ENCODE data around the gene POMGNT2. TPM values are rescaled to one million over a fixed set of nuclear protein-coding genes. Genes with fewer than 3 reads are reported as not detected.

POMGNT2 gene
- total and polyA plus RNA-seq, 10 of the 15 experiments (the other 5 are each of a cell fraction or from before 2014, with no cell fraction given), result 0.02 to 1.7 (median 0.17) TPM; not detected in 1

GRCh38 chr3:43086460-43087165 lies 19.3 kb downstream of the POMGNT2 start:
- Histone ChIP-seq H4K20me1 (ENCODE audit: control insufficient read depth, insufficient read depth) (no peaks in the 10 kb centered on the region), H3K4me1 (ENCODE audit: control insufficient read depth, insufficient read depth, low read length) (no peaks in the 10 kb centered on the region), H3K9me3 (replicated peaks; ENCODE audit: control insufficient read depth, insufficient read depth, low read length) (no peaks in the 10 kb centered on the region; the same call in 2 of the 3 replicates), H3K4me2 (ENCODE audit: control insufficient read depth, insufficient read depth) (no peak overlapping the region), H3K9ac (ENCODE audit: control insufficient read depth, insufficient read depth, low read length) (no peak overlapping the region), H3K27me3 (replicated peaks in 1 of 2; ENCODE audit: control insufficient read depth in 2 of 2, insufficient read depth in 2 of 2, low read length in 1 of 2) (no peaks in the 10 kb centered on the region), H3K4me3 (no peak overlapping the region), H3K27ac (ENCODE audit: control insufficient read depth, insufficient read depth) (no peak overlapping the region), H3K79me2 (ENCODE audit: control insufficient read depth, insufficient read depth, low read length) (no peaks in the 10 kb centered on the region), H2AFZ (ENCODE audit: control insufficient read depth, low read depth, low read length) (no peak overlapping the region), H3K36me3 (ENCODE audit: control insufficient read depth in 2 of 2, insufficient read depth in 2 of 2, low read length in 1 of 2) (no peaks in the 10 kb centered on the region)
- TF ChIP-seq ZNF384 (IDR thresholded peaks at IDR 0.05; ENCODE audit: borderline replicate concordance, low read depth, low read length) (no peak), TCF7 (IDR thresholded peaks at IDR 0.05; ENCODE audit: borderline replicate concordance) (no peak), HDAC2 (IDR thresholded peaks at IDR 0.05) (no peak), MEF2A (IDR thresholded peaks at IDR 0.05; ENCODE audit: insufficient read depth, low read depth, low read length) (no peak), RAD21 (IDR thresholded peaks at IDR 0.05; ENCODE audit: insufficient read depth, low read depth, low read length) (no peak), SMAD5 (IDR thresholded peaks at IDR 0.05; ENCODE audit: low read depth) (no peak), TBL1XR1 (IDR thresholded peaks at IDR 0.05; ENCODE audit: low read depth, low read length) (no peak), ZNF217 (IDR thresholded peaks at IDR 0.05) (no peak), PML (IDR thresholded peaks at IDR 0.05; ENCODE audit: low read length) (no peak), CEBPB (IDR thresholded peaks at IDR 0.05; ENCODE audit: borderline replicate concordance in 1 of 2, low read depth in 2 of 2, low read length in 2 of 2) (no peak), ESRRA (IDR thresholded peaks at IDR 0.05; ENCODE audit: low read length) (no peak), CEBPZ (IDR thresholded peaks at IDR 0.05; ENCODE audit: low read depth, low read length) (no peak), SREBF2 (IDR thresholded peaks at IDR 0.05; ENCODE audit: low read length) (no peak), MXI1 (IDR thresholded peaks at IDR 0.05; ENCODE audit: low read depth, low read length) (no peak), CHD2 (IDR thresholded peaks at IDR 0.05; ENCODE audit: borderline replicate concordance, low read depth, low read length) (no peak), JUNB (IDR thresholded peaks at IDR 0.05) (no peak)
- TF ChIP-seq, protein P1, sequence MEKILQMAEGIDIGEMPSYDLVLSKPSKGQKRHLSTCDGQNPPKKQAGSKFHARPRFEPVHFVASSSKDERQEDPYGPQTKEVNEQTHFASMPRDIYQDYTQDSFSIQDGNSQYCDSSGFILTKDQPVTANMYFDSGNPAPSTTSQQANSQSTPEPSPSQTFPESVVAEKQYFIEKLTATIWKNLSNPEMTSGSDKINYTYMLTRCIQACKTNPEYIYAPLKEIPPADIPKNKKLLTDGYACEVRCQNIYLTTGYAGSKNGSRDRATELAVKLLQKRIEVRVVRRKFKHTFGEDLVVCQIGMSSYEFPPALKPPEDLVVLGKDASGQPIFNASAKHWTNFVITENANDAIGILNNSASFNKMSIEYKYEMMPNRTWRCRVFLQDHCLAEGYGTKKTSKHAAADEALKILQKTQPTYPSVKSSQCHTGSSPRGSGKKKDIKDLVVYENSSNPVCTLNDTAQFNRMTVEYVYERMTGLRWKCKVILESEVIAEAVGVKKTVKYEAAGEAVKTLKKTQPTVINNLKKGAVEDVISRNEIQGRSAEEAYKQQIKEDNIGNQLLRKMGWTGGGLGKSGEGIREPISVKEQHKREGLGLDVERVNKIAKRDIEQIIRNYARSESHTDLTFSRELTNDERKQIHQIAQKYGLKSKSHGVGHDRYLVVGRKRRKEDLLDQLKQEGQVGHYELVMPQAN (conservative IDR thresholded peaks at IDR 0.05), result no peak
- POLR2A ChIA-PET, result no interaction called here
- no peak for ATAC-seq
- 33% methylated on average over 6 of the region's 6 CpGs for WGBS (ENCODE audit: insufficient coverage, insufficient replicate concordance, low lambda C conversion rate, missing lambda C conversion rate)
- in situ Hi-C loops (cut with MboI), result no loop called here
- DNase-seq (ENCODE audit: low read depth, low spot score), result no peak
- SMC1A ChIA-PET (ENCODE audit: uncharacterized antibody, unreplicated experiment), result interaction anchor here (4.7 kb wide), 1 partner anchor 125 kb away, joined by 40 read pairs; no protein-coding TSS in a partner anchor
- no TSS peak for BruUV-seq (replicated peaks)
- RAD21 ChIA-PET (ENCODE audit: unreplicated experiment), result interaction anchor here (1.8 to 5.7 kb wide), 2 partner anchors 122 to 125 kb away, joined by 8 to 37 read pairs; no protein-coding TSS in a partner anchor
- intact Hi-C loops (cut with micrococcal nuclease; ENCODE audit: unreplicated experiment), result no loop called here
- CTCF ChIA-PET, result interaction anchor here (0.7 to 2.5 kb wide), 7 partner anchors 14 to 416 kb away, joined by 3 to 40 read pairs (median 4); no protein-coding TSS in a partner anchor
- no peak for FAIRE-seq
